ENCODE results near the gene ANKRD44. TPM values are rescaled to one million over a fixed set of nuclear protein-coding genes. Genes with fewer than 3 reads are reported as not detected.

Gene ANKRD44
- total RNA-seq, 1 donor from 2014 or later = 21.4 TPM

DNA sequence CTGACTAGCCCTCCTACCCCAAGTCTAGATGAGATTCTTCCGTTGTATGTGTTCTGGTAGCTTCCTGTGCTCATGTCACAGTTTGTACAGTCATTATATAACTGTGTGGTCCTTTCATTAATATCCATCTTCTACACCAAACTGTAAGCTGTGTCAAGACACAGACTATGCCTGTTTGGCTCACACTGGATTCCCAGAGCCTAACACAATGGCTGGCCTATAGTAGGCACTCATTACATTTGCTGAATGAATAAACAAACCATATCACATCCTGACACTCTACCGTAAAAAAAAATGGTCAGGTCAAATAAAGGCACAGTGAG lies 72.6 kb downstream of the ANKRD44 start:
- TF ChIP-seq, protein P1, sequence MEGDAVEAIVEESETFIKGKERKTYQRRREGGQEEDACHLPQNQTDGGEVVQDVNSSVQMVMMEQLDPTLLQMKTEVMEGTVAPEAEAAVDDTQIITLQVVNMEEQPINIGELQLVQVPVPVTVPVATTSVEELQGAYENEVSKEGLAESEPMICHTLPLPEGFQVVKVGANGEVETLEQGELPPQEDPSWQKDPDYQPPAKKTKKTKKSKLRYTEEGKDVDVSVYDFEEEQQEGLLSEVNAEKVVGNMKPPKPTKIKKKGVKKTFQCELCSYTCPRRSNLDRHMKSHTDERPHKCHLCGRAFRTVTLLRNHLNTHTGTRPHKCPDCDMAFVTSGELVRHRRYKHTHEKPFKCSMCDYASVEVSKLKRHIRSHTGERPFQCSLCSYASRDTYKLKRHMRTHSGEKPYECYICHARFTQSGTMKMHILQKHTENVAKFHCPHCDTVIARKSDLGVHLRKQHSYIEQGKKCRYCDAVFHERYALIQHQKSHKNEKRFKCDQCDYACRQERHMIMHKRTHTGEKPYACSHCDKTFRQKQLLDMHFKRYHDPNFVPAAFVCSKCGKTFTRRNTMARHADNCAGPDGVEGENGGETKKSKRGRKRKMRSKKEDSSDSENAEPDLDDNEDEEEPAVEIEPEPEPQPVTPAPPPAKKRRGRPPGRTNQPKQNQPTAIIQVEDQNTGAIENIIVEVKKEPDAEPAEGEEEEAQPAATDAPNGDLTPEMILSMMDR (IDR thresholded peaks at IDR 0.05) = no peak
- Mint-ChIP-seq H3K36me3 (ENCODE audit: low read depth) (no peaks in the 10 kb centered on the region), H3K4me1 (ENCODE audit: low read depth) (peaks cover 23% of the 10 kb centered on the region), H3K4me3 (ENCODE audit: unreplicated experiment) (no peak overlapping the region), H3K9me3 (ENCODE audit: low read depth) (no peaks in the 10 kb centered on the region), H3K27ac (ENCODE audit: unreplicated experiment) (no peak overlapping the region), H3K27me3 (ENCODE audit: low read depth) (no peaks in the 10 kb centered on the region)
- DNase-seq (ENCODE audit: low spot score) = no peak

DNA sequence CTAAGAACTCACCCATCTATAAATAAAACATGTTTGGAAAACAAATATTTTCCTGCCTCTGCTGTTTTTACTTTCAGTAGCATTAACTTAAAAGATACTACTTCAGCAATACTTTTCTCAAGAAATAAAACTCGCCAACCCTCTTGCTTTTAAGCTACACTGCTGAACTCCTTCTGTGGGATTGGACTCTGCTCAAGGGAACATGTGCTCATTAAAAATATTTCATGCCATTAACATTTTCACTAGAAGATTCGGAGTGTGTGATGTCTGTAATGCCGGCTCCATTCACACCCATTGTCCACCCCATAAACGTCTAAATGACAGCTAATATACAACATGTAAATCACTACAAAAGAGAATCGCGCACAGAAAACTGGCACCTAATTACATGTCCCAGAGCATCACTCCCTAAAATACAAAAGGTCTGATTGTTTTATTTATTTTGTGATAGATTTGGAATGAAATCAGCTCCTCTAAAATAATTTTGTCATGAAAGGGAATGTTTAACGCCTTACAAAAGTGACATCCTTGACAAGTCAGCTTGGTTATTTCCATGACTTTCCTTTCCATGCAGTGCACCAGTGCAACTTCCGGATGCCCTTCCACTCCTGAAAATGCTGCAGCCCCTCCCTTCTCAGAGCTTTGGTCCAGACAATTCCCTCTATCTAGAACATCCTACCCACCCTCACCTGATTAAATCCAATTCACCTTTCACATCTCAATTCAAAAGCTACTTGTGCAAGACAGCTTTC lies 73.1 kb downstream of the ANKRD44 start:
- Mint-ChIP-seq H3K4me3 (ENCODE audit: unreplicated experiment) (no peak overlapping the region), H3K4me1 (ENCODE audit: low read depth) (peaks cover 21% of the 10 kb centered on the region), H3K9me3 (ENCODE audit: low read depth) (no peaks in the 10 kb centered on the region), H3K27me3 (ENCODE audit: low read depth) (no peaks in the 10 kb centered on the region), H3K36me3 (ENCODE audit: low read depth) (no peaks in the 10 kb centered on the region), H3K27ac (ENCODE audit: unreplicated experiment) (no peak overlapping the region)
- no peak for DNase-seq (ENCODE audit: low spot score)
- TF ChIP-seq, protein P1 (IDR thresholded peaks at IDR 0.05) = no peak

DNA sequence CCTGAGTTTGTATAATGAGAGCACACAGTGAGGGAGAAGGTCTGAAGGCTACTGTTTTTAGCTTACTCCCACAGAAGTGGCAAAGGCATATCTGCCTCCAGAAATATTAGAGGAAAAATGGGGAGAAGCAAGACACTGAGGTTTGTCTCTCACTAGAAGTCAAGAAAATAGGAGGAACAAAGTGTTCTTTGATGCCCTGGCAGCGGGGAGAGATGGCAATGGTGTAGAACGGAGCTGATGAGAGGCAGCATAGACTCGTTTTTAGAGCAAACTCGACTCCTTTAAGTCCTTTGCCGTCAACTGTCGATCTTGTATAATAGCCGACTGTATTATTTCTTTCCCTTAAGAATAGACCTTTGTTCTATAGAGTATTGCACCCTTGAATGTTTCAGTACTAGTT lies 73.8 kb downstream of the ANKRD44 start:
- no peak overlapping the region for H3K27ac Mint-ChIP-seq (ENCODE audit: unreplicated experiment)
- TF ChIP-seq, protein P1 (IDR thresholded peaks at IDR 0.05) = no peak
- no peak overlapping the region for H3K4me3 Mint-ChIP-seq (ENCODE audit: unreplicated experiment)
- H3K9me3 Mint-ChIP-seq (ENCODE audit: low read depth) = no peaks in the 10 kb centered on the region
- no peaks in the 10 kb centered on the region for H3K27me3 Mint-ChIP-seq (ENCODE audit: low read depth)
- peaks cover 19% of the 10 kb centered on the region for H3K4me1 Mint-ChIP-seq (ENCODE audit: low read depth)
- DNase-seq (ENCODE audit: low spot score) = no peak
- no peaks in the 10 kb centered on the region for H3K36me3 Mint-ChIP-seq (ENCODE audit: low read depth)

DNA sequence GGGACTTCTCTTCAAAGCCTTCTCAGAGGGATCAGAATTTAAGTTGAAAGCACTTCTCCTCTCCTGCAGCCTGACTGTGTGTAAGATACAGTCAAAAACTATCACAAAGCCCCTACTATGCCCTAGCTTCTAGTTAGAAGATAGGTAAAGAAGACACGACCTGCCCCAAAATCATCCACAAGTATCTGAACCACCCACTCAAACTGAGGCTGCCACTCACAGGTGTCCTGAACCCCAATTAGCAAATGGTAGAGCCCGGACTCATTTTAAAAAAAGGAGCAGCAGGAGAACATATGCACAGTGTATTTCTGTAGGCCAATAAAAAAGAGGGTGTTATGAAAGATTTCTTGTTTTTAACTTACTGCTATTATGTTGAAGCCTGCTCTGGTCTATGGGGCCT lies 74.4 kb downstream of the ANKRD44 start:
- H3K4me1 Mint-ChIP-seq (ENCODE audit: low read depth) = peaks cover 14% of the 10 kb centered on the region
- H3K27me3 Mint-ChIP-seq (ENCODE audit: low read depth) = no peaks in the 10 kb centered on the region
- H3K36me3 Mint-ChIP-seq (ENCODE audit: low read depth) = no peaks in the 10 kb centered on the region
- DNase-seq (ENCODE audit: low spot score) = no peak
- H3K4me3 Mint-ChIP-seq (ENCODE audit: unreplicated experiment) = no peak overlapping the region
- H3K9me3 Mint-ChIP-seq (ENCODE audit: low read depth) = no peaks in the 10 kb centered on the region
- no peak overlapping the region for H3K27ac Mint-ChIP-seq (ENCODE audit: unreplicated experiment)
- TF ChIP-seq, protein P1 (IDR thresholded peaks at IDR 0.05) = no peak

DNA sequence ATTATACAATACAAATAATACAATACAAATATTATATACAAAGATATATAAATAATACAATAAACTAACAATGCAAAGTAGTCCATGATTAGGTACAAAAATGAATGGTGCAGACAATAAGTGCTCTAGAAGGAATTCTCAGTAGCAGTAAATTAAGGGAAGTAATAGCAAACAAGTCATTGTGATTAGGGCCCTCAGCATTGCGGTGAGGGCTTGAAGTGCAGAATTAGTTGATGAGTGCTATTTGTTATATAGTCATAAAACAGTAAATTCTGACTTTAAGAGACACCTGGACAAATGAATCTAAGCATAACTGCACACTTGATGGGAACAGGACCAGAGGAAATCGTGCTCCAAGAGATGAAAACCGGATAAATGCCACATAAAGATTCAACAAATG lies 74.9 kb downstream of the ANKRD44 start:
- Mint-ChIP-seq H3K4me1 (ENCODE audit: low read depth) (peaks cover 10% of the 10 kb centered on the region), H3K4me3 (ENCODE audit: unreplicated experiment) (no peak overlapping the region), H3K9me3 (ENCODE audit: low read depth) (no peaks in the 10 kb centered on the region), H3K27ac (ENCODE audit: unreplicated experiment) (no peak overlapping the region), H3K27me3 (ENCODE audit: low read depth) (no peaks in the 10 kb centered on the region), H3K36me3 (ENCODE audit: low read depth) (no peaks in the 10 kb centered on the region)
- TF ChIP-seq, protein P1 (IDR thresholded peaks at IDR 0.05) = no peak
- no peak for DNase-seq (ENCODE audit: low spot score)

All from chondrocyte (in vitro differentiated cells).